Limb (tissue), 2 donors: Measurements from ENCODE around the gene C10orf67.
"Not testable (repeated sequence)": the region's sequence is repeated elsewhere in the genome, so short reads cannot be mapped to it uniquely, and the experiment has no call there.

Experiments used
- DNase-seq, 2 donors: peaks; one replicate each; pipeline ENCODE4 v3.0.0-alpha.2; 2016; ENCODE audit errors: extremely low spot score in 2 of 2

The C10orf67 gene

GRCh38 chr10:23344241-23344841 is at the start of gene C10orf67:
TSS of gene C10orf67 (minus strand) at chr10:23344797. CDS start at chr10:23344774, 23 bp downstream.
- DNase-seq = peak in 1 of 2 donors; percentile 78

DNA sequence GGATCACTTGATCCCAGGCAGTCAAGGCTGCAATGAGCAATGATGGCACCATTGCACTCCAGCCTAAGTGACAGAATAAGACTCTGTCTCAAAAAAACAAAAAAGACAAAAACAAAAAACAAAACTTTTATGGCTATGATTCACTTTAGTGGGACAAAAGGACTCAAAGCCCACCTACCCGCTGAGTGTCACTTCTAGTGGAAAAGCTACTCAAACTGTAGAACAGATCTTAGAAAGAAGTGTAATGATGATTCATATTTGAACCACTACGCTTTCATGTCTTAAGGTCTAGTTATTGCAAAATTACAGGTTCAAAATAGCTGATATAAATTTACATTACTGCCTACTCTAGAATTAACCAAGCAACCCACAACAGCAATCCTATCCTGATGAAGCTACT is 47.2 kb upstream of the C10orf67 start:
- no peak for DNase-seq

DNA sequence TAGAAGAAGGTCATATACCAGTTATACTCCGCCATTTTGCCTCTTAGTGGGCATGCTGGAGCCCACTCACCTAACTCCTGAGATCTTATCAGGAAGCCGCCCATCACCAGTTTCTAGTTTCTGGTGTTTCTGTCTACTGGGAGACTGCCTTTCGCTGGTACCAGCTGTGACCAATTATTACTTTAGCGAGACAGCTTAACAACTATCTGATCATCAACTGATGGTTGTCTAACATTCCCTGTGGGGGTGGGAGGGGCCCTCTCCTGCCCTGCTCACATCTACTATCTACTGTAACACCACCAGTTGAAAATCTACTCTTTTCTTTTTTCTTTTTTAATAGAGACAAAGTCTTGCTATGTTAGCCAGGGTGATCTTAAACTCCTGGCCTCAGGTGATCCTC is 46.2 kb upstream of the C10orf67 start:
- no peak for DNase-seq

GRCh38 chr10:23390408-23390807 is 45.8 kb upstream of the C10orf67 start:
- DNase-seq = not testable (repeated sequence)

DNA sequence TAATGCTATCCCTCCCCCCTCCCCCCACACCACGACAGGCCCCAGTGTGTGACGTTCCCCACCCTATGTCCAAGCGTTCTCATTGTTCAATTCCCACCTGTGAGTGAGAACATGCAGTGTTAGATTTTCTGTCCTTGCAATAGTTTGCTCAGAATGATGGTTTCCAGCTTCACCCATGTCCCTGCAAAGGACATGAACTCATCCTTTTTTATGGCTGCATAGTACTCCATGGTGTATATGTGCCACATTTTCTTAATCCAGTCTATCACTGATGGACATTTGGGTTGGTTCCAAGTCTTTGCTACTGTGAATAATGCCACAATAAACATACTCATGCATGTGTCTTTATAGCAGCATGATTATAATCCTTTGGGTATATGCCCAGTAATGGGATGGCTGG is 42.9 kb upstream of the C10orf67 start:
- not testable (repeated sequence) for DNase-seq

DNA sequence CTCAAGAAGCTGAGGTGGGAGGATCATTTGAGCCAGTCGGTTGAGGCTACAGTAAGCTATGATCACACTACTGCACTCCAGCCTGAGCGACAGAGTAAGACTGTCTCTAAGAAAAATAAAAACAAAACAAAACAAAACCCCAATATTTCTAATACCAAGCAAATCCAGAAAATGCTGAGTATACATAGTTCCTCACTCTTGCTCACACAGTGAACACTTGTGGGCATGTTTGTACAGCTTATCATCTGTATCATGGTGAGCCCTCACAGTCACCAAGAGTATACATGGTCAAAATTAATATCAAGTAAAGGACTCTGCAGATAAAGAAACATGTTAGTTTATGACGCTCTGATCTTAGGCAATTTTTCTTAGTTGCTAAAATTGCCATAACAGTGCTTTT is 41.5 kb upstream of the C10orf67 start:
- no peak for DNase-seq

DNA sequence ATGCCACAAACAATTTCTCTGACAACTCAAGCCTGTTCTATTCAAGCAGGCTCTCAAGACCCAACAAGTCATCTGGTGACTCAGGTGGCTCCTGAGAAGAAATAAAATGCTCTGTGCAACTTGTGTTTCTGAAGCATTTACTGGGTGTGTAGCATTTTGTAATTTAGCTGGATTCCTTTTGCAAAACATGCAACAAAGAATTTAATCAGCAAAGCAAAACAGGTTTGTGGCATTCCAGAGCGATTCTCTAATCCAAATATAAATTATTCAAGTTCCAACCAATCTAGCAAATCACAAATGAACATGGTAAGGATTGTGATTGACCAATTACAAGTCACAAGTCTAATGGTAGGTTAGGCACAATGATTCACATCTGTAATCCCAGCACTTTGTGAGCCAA is 39.8 kb upstream of the C10orf67 start:
- no peak for DNase-seq

GRCh38 chr10:23383637-23384036 is 39.0 kb upstream of the C10orf67 start:
- DNase-seq = no peak

DNA sequence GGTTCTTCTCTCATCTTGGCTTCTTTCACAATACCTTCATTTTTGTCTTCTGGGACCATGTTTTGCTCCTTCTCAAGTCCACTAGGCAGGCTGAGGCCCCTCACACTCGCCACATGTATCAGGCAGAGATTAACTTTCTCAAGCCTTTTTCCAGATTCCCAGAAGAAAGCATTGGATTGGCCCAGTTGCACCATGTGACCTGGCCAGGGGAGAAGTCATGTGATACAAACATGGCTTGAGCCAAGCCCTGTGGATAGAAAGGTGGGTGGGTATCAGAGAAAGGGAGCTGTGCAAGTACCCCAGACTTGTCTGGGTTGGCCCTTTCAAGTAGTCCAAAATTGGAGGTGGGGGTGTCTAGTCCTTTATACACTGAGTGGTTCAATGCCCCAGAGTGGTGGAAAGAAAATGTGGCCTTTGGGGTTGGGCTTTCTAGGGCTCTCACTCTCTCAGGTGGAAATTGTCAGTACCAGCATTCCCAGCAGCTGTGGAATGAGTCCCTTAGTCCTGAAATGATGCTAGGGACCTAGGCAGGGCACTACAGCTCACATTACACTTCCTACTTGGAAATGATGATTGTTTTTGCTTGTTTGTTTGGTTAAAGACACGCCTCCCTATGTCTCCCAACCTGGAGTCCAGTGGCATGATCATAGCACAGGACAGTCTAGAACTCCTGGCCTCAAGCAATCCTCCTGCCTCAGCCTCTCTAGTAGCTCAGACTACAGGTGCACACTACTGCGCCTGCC is 36.9 kb upstream of the C10orf67 start:
- DNase-seq = no peak

GRCh38 chr10:23379686-23380085 is 35.1 kb upstream of the C10orf67 start:
- no peak for DNase-seq

GRCh38 chr10:23376229-23376655 is 31.6 kb upstream of the C10orf67 start:
- DNase-seq = no peak

DNA sequence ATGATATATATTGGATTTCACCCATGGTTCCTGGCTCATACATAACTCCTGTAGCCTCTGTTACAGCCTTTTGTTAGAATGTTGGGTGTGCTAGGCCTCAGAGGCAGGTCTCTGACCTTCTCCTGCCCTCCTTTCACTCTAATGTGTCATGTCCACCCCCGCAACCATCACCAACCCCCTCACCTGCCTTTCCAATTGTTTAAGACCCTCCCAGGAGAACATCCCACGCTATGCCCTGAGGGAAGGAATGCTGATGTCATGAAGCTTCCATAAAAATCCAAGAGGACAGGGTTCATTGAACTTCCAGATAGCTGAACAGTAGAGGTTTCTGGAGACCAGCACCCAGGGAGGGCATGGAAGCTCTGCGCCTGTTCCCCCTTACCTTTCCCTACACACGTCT is 30.8 kb upstream of the C10orf67 start:
- no peak for DNase-seq

DNA sequence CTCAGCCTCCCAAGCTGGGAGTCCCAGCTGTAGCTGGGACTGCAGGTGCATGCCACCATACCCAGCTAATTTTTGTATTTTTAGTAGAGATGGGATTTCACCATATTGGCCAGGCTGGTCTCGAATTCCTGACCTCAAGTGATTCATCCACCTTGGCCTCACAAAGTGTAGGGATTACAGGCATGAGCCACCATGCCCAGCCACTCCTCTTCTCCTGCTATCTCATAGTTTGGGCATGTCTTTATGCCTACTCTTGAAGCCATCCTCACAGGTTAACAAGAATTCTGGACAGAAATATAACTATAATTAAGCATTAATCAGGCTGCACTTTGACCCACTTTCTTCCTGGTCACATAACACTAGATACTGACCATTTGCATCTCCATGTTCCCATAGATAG is 28.6 kb upstream of the C10orf67 start:
- no peak for DNase-seq

- DNase-seq = no peak
These were observed 26.5 kb upstream of the C10orf67 start for GRCh38 chr10:23371073-23371472.

DNA sequence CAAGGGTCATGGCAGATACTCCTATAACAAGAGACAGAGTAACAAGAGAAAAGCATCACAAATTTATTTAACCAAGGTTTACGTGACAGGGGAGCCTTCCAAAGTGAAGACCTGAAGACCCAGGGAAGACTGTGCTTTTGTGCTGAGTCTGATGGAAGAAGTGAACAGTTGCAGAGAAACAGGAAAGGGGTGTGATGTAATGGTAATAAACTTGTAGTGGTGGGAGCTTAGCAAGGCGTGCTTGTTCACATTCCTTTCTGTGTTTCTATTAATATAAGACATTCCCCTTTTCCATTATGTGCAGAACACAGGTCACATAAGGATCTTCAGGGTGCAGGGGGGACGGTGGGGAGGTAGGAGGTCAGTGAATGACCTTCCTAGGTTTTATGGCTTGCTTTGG is 25.5 kb upstream of the C10orf67 start:
- DNase-seq = no peak

- no peak for DNase-seq
These were observed 24.4 kb upstream of the C10orf67 start for GRCh38 chr10:23368816-23369640.

GRCh38 chr10:23367896-23368595 is 23.4 kb upstream of the C10orf67 start:
- DNase-seq = no peak

DNA sequence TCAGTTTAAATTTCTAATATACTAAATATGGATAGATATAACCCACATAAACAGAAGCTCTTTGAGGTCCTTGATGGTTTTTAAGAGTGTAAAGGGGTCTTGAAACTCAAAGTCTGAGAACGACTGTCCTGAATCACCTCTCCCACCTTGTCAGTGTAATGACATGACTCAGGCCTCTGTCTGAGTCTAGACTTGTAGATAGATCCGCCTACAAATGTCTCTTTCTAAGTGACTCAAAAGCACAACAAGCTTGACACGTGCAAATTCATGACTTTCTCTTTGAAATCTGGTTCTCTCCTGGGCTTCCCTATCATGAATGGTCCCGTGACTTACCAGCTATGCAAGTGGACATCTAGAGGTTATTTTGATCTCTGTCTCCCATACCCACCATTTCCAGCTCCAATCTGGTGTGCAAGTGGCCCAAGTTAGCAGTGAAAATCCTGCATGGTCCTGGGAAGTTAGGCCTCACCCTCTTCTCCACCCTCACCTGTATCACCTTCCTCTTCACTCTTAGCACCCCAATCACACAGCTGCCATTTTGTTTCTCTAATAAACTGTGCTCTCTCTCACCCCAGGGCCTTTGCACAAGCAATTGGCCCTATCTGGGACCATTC is 20.9 kb upstream of the C10orf67 start:
- DNase-seq = not testable (repeated sequence)

DNA sequence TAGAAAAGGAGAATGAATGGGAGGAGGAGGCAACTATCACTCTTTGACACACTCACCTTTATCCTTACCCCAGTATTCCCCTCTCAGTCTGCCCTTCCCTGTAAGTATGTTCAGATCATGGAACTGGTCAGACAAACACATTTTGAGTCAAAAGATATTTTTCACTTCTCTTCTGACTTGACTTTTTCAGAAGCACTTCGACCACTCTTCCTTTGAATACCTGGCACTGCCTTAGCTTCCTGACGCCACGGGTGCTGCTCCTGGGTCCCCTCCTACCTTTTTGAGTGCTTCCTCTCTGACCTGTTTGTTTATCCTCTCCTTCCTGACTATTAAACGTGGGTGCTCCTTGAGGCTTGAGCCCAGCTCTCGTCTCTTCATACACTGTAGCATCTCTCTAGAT is 19.8 kb upstream of the C10orf67 start:
- no peak for DNase-seq

- no peak for DNase-seq
These were observed 19.2 kb upstream of the C10orf67 start for GRCh38 chr10:23363793-23364135.
